H9 (cell line): Measurements from ENCODE around the gene TTC31. TPM values are rescaled to one million over a fixed set of nuclear protein-coding genes. Genes with fewer than 3 reads are reported as not detected.

Experiments
- DNase-seq: peaks from one replicate; pipeline ENCODE4 v3.0.0-alpha.2; 2017
- H2AFZ ChIP-seq: one replicate; pipeline ENCODE4 v1.6.1; 2013; ENCODE audit warnings: mild to moderate bottlenecking, low read length, control low read depth, moderate library complexity
- H2AK5ac ChIP-seq: 2 replicates; pipeline ENCODE4 v1.6.1; 2013; ENCODE audit warnings: low read length, control low read depth, mixed read lengths; ENCODE audit not compliant: insufficient read length
- H2BK120ac ChIP-seq: one replicate; pipeline ENCODE4 v1.6.1; 2013; ENCODE audit warnings: low read depth, mild to moderate bottlenecking, low read length, control low read depth, inconsistent platforms; ENCODE audit not compliant: poor library complexity, severe bottlenecking
- H2BK12ac ChIP-seq: 2 replicates; pipeline ENCODE4 v1.6.1; 2013; ENCODE audit warnings: low read length, control low read depth, mixed read lengths, low read depth; ENCODE audit not compliant: insufficient read length
- H2BK15ac ChIP-seq: 2 replicates; pipeline ENCODE4 v1.6.1; 2013; ENCODE audit warnings: low read depth, low read length, control low read depth
- H2BK20ac ChIP-seq: one replicate; pipeline ENCODE4 v1.6.1; 2013; ENCODE audit warnings: low read depth, mild to moderate bottlenecking, low read length, control low read depth, inconsistent platforms; ENCODE audit not compliant: poor library complexity, severe bottlenecking
- H2BK5ac ChIP-seq: 2 replicates; pipeline ENCODE4 v1.6.1; 2013; ENCODE audit warnings: low read length, control low read depth, mixed read lengths; ENCODE audit not compliant: insufficient read length
- H3K14ac ChIP-seq: 2 replicates; pipeline ENCODE4 v1.6.1; 2013; ENCODE audit warnings: low read length, control low read depth; ENCODE audit not compliant: insufficient read depth
- H3K18ac ChIP-seq: 2 replicates; pipeline ENCODE4 v1.6.1; 2013; ENCODE audit warnings: low read depth, mild to moderate bottlenecking, mixed read lengths, low read length, control low read depth; ENCODE audit not compliant: insufficient read length
- H3K23ac ChIP-seq: 2 replicates; pipeline ENCODE4 v1.6.1; 2013; ENCODE audit warnings: low read length, control low read depth, mixed read lengths, low read depth; ENCODE audit not compliant: insufficient read length
- H3K23me2 ChIP-seq: 2 replicates; pipeline ENCODE4 v1.6.1; 2013; ENCODE audit warnings: low read depth, mild to moderate bottlenecking, mixed read lengths, low read length, control low read depth; ENCODE audit not compliant: insufficient read length, poor library complexity, severe bottlenecking
- H3K27ac ChIP-seq: 2 replicates; pipeline ENCODE4 v1.5.1; 2013; ENCODE audit warnings: low read length, control low read depth, mixed read lengths, low read depth; ENCODE audit not compliant: insufficient read length
- H3K27me3 ChIP-seq: 2 replicates; pipeline ENCODE4 v1.6.1; 2013; ENCODE audit warnings: low read length, control low read depth, inconsistent platforms; ENCODE audit not compliant: insufficient read depth
- H3K4ac ChIP-seq: 2 replicates; pipeline ENCODE4 v1.6.1; 2013; ENCODE audit warnings: low read depth, mild to moderate bottlenecking, control low read depth, inconsistent platforms, low read length, moderate library complexity
- H3K4me1 ChIP-seq: 2 replicates; pipeline ENCODE4 v1.6.1; 2013; ENCODE audit warnings: low read length, control low read depth, inconsistent platforms; ENCODE audit not compliant: insufficient read depth
- H3K4me2 ChIP-seq: 2 replicates; pipeline ENCODE4 v1.6.1; 2013; ENCODE audit warnings: low read length, control low read depth, mixed read lengths; ENCODE audit not compliant: insufficient read length, insufficient read depth
- H3K56ac ChIP-seq: 2 replicates; pipeline ENCODE4 v1.6.1; 2013; ENCODE audit warnings: low read depth, mild to moderate bottlenecking, mixed read lengths, low read length, control low read depth; ENCODE audit not compliant: insufficient read length
- H3K79me1 ChIP-seq: 2 replicates; pipeline ENCODE4 v1.6.1; 2013; ENCODE audit warnings: low read depth, mild to moderate bottlenecking, moderate library complexity, low read length, control low read depth, inconsistent platforms; ENCODE audit not compliant: insufficient read depth, poor library complexity, severe bottlenecking
- H3K79me2 ChIP-seq: 2 replicates; pipeline ENCODE4 v1.6.1; 2013; ENCODE audit warnings: low read length, control low read depth, inconsistent platforms; ENCODE audit not compliant: insufficient read depth
- H3K9ac ChIP-seq: 2 replicates; pipeline ENCODE4 v1.6.1; 2013; ENCODE audit warnings: low read length, control low read depth, mixed read lengths; ENCODE audit not compliant: insufficient read length; ENCODE audit errors: extremely low read depth
- H3K9me3 ChIP-seq: one replicate; pipeline ENCODE4 v1.6.1; 2013; ENCODE audit warnings: low read depth, low read length, inconsistent platforms; ENCODE audit not compliant: control insufficient read depth
- H3T11ph ChIP-seq: one replicate; pipeline ENCODE4 v1.6.1; 2013; ENCODE audit warnings: mild to moderate bottlenecking, low read length, control low read depth, inconsistent platforms
- H4K20me1 ChIP-seq: one replicate; pipeline ENCODE4 v1.6.1; 2013; ENCODE audit not compliant: control insufficient read depth, insufficient read length, insufficient read depth
- H4K5ac ChIP-seq: 2 replicates; pipeline ENCODE4 v1.6.1; 2013; ENCODE audit warnings: low read depth, mild to moderate bottlenecking, mixed read lengths, low read length, control low read depth; ENCODE audit not compliant: insufficient read length
- H4K8ac ChIP-seq: replicated peaks from 2 replicates; pipeline ENCODE4 v1.6.1; 2013; ENCODE audit warnings: low read length, control low read depth, mixed read lengths, low read depth; ENCODE audit not compliant: insufficient read length
- H4K91ac ChIP-seq: 2 replicates; pipeline ENCODE4 v1.6.1; 2013; ENCODE audit warnings: low read depth, mild to moderate bottlenecking, moderate library complexity, mixed read lengths, low read length, control low read depth; ENCODE audit not compliant: insufficient read length
- H3K27ac Mint-ChIP-seq, 3 experiments: 2 replicates in 2 of 3; 3 replicates in 1 of 3; pipeline ENCODE4 v1.8.0; 2020 to 2021; ENCODE audit warnings: mixed read lengths in 3 of 3, mild to moderate bottlenecking in 1 of 3, moderate library complexity in 1 of 3
- H3K27me3 Mint-ChIP-seq: 2 replicates; pipeline ENCODE4 v1.8.0; 2021; ENCODE audit warnings: low read depth, mild to moderate bottlenecking, moderate library complexity, mixed read lengths
- H3K36me3 Mint-ChIP-seq, 3 experiments: 2 replicates in 2 of 3; 3 replicates in 1 of 3; pipeline ENCODE4 v1.8.0; 2020 to 2021; ENCODE audit warnings: low read depth in 3 of 3, mixed read lengths in 3 of 3; ENCODE audit not compliant: insufficient read depth in 1 of 3
- H3K4me1 Mint-ChIP-seq, 2 experiments: 2 replicates each; pipeline ENCODE4 v1.8.0; 2020; ENCODE audit warnings: mixed read lengths in 2 of 2
- H3K4me3 Mint-ChIP-seq, 2 experiments: 2 replicates in 1 of 2; 3 replicates in 1 of 2; pipeline ENCODE4 v1.8.0; 2020 to 2021; ENCODE audit warnings: mild to moderate bottlenecking in 2 of 2, mixed read lengths in 2 of 2, moderate library complexity in 1 of 2
- H3K9me3 Mint-ChIP-seq, 2 experiments: 2 replicates in 1 of 2; 3 replicates in 1 of 2; pipeline ENCODE4 v1.8.0; 2020; ENCODE audit warnings: mild to moderate bottlenecking in 2 of 2, mixed read lengths in 2 of 2, moderate library complexity in 1 of 2
- CTCF ChIP-seq: fragments of 200-600 bp; sonication (generic); conservative IDR thresholded peaks from 3 replicates; pipeline ENCODE4 v1.8.0; 2021; ENCODE audit warnings: antibody characterized with exemption, mild to moderate bottlenecking
- WGBS: extraction: QIAGEN DNeasy Blood & Tissue Kit; methylation state at CpG from one replicate; pipeline ENCODE4 v1.1.7; 2013; ENCODE audit warnings: missing lambda C conversion rate, low lambda C conversion rate, mixed read lengths; ENCODE audit not compliant: insufficient read length; ENCODE audit errors: extremely low coverage; 5-methylcytosine and 5-hydroxymethylcytosine counted together
- total RNA-seq: library from RNA; stranded (reverse); gene quantifications from 2 replicates; pipeline ENCODE4 v1.2.1, GENCODE V29; 2021

The TTC31 gene
- total RNA-seq, 1 experiment from 2014 or later, result 33.3 TPM

- Mint-ChIP-seq H3K27ac (no peak overlapping the region), H3K9me3 (peaks cover 0 to 2% of the 10 kb centered on the region in 2 experiments; a peak in 1 of 5 replicates), H3K4me3 (no peak overlapping the region; a peak in 1 of 5 replicates), H3K4me1 (peaks cover 7 to 12% of the 10 kb centered on the region in 2 experiments), H3K27me3 (peaks cover 42% of the 10 kb centered on the region), H3K36me3 (peaks cover 30 to 44% (median 43%) of the 10 kb centered on the region in 3 experiments)
- no peak overlapping the region for H2BK12ac ChIP-seq
- no peak overlapping the region for H4K91ac ChIP-seq
- WGBS, result no CpG with 5 or more reads among the region's 3 CpGs
- no peak overlapping the region for H3K56ac ChIP-seq
- no peak overlapping the region for H3K4me2 ChIP-seq
- H3T11ph ChIP-seq, result no peak overlapping the region
- no peak overlapping the region for H2AFZ ChIP-seq
- H3K14ac ChIP-seq, result no peak overlapping the region
- no peak overlapping the region for H3K9ac ChIP-seq
- H3K23ac ChIP-seq, result no peak overlapping the region
- H3K79me1 ChIP-seq, result no peaks in the 10 kb centered on the region
- H3K27me3 ChIP-seq, result peaks cover 29% of the 10 kb centered on the region
- no peak overlapping the region for H3K4ac ChIP-seq
- H2BK15ac ChIP-seq, result no peak overlapping the region
- no peaks in the 10 kb centered on the region for H3K79me2 ChIP-seq
- no peak overlapping the region for H2AK5ac ChIP-seq
- no peak overlapping the region for H3K27ac ChIP-seq
- no peaks in the 10 kb centered on the region for H4K20me1 ChIP-seq
- no peak overlapping the region for H4K5ac ChIP-seq
- TF ChIP-seq CTCF, result no peak
- H3K18ac ChIP-seq, result no peak overlapping the region
- H4K8ac ChIP-seq, result no peak overlapping the region
- DNase-seq, result no peak
- H3K9me3 ChIP-seq, result no peaks in the 10 kb centered on the region
- H3K4me1 ChIP-seq, result no peaks in the 10 kb centered on the region
- no peak overlapping the region for H2BK120ac ChIP-seq
- no peak overlapping the region for H2BK20ac ChIP-seq
- H3K23me2 ChIP-seq, result peaks cover 11% of the 10 kb centered on the region
- H2BK5ac ChIP-seq, result no peak overlapping the region
Observed at GRCh38 chr2:74493546-74493945, 10.7 kb downstream of the TTC31 start.
